BJ (cell line): ENCODE results near the gene DNAH2. TPM values are rescaled to one million over a fixed set of nuclear protein-coding genes. Genes with fewer than 3 reads are reported as not detected.
A peak's percentile ranks its signal among the peaks of the same experiment; 100 is the strongest.

Experiments
- CTCF ChIA-PET: fragments of 350-600 bp; formaldehyde crosslinking; extraction: SDS; loops from one replicate; lab custom pipeline; 2021; ENCODE audit warnings: antibody characterized with exemption, inconsistent platforms; lab: Yijun Ruan, JAX
- POLR2A ChIA-PET: fragments of 300-600 bp; sonication (Branson Sonifier 250); formaldehyde crosslinking; extraction: SDS; loops from one replicate; lab custom pipeline; 2021; ENCODE audit warnings: antibody characterized with exemption; lab: Charles Lee
- DNase-seq: peaks from one replicate; pipeline ENCODE4 v3.0.0-alpha.2; 2011; ENCODE audit warnings: low read depth
- H3K27me3 ChIP-seq: 2 replicates; pipeline ENCODE4 v1.6.0; 2011; ENCODE audit warnings: low read length; ENCODE audit not compliant: control insufficient read depth, insufficient read depth
- H3K36me3 ChIP-seq: 2 replicates; pipeline ENCODE4 v1.5.1; 2011; ENCODE audit warnings: low read length; ENCODE audit not compliant: control insufficient read depth, insufficient read depth
- H3K4me3 ChIP-seq: 2 replicates; pipeline ENCODE4 v1.5.1; 2011; ENCODE audit warnings: low read depth, mild to moderate bottlenecking, control low read depth, low read length
- polyA plus RNA-seq: library from polyadenylated mRNA; depleted of rRNA; stranded (reverse); fragments of >200 nt; gene quantifications from 2 replicates; pipeline ENCODE4 v1.2.3, GENCODE V29; 2011
- TF ChIP-seq, protein P1 (sequence below): IDR thresholded peaks from 2 replicates; pipeline ENCODE4 v1.5.1; 2011; ENCODE audit warnings: low read depth, mild to moderate bottlenecking, control low read depth, inconsistent platforms, low read length, moderate library complexity; ENCODE audit not compliant: insufficient read depth

Gene DNAH2
- polyA plus RNA-seq, 1 experiment: 0.10 TPM

DNA sequence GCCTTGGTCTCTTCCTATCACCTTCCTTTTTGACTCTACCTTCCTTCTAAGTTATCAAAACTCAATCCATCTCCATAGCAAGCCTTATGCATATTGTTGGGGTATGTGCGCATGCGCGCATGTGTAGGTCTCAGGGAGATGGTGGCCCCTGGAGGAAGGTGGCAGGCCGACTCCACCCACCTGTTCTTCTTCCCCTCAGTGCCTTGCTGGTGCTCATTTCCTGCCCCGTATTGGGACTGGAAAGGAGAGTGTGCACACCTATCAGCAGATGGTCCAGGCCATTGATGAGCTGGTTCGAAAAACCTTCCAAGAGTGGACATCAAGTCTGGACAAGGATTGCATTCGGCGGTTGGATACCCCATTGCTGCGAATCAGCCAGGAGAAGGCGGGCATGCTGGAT is 25.2 kb downstream of the DNAH2 start:
- ChIA-PET POLR2A (no interaction called here), CTCF (interaction anchor here (0.7 to 7.7 kb wide), 33 partner anchors 8 to 299 kb away, joined by 3 to 264 read pairs (median 8); partner anchors contain the start of genes CNTROB, CYB5D1, NAA38 and TRAPPC1)
- TF ChIP-seq, protein P1, sequence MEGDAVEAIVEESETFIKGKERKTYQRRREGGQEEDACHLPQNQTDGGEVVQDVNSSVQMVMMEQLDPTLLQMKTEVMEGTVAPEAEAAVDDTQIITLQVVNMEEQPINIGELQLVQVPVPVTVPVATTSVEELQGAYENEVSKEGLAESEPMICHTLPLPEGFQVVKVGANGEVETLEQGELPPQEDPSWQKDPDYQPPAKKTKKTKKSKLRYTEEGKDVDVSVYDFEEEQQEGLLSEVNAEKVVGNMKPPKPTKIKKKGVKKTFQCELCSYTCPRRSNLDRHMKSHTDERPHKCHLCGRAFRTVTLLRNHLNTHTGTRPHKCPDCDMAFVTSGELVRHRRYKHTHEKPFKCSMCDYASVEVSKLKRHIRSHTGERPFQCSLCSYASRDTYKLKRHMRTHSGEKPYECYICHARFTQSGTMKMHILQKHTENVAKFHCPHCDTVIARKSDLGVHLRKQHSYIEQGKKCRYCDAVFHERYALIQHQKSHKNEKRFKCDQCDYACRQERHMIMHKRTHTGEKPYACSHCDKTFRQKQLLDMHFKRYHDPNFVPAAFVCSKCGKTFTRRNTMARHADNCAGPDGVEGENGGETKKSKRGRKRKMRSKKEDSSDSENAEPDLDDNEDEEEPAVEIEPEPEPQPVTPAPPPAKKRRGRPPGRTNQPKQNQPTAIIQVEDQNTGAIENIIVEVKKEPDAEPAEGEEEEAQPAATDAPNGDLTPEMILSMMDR: no peak
- Histone ChIP-seq H3K27me3 (peaks cover 5% of the 10 kb centered on the region), H3K36me3 (no peaks in the 10 kb centered on the region), H3K4me3 (no peak overlapping the region)
- no peak for DNase-seq

DNA sequence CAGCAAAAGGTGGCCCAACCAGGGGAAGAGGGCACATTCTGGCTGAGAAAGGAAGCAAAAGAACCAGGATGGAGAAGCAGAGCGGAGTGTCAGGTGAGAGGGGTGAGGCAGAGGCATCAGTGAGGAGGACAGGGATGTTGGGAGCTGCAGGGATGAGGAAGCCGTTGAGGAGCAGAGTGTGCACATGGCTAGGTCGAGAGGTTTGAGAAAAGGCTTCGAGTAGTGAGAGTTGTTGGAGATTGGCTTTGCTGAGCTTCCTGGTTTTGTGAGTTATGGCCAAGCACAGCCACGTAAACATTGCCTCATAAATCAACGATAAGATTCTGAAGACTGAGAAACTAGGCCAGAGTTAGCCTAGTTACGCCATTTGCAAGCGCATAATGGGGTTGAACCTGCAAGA is 26.9 kb downstream of the DNAH2 start:
- POLR2A ChIA-PET: no interaction called here
- H3K36me3 ChIP-seq: no peaks in the 10 kb centered on the region
- H3K27me3 ChIP-seq: peaks cover 2% of the 10 kb centered on the region
- CTCF ChIA-PET: interaction anchor here (0.6 to 7.7 kb wide), 35 partner anchors 10 to 317 kb away, joined by 3 to 264 read pairs (median 7); partner anchors contain the start of genes CYB5D1 and NAA38
- no peak overlapping the region for H3K4me3 ChIP-seq
- DNase-seq: no peak
- TF ChIP-seq, protein P1: no peak

DNA sequence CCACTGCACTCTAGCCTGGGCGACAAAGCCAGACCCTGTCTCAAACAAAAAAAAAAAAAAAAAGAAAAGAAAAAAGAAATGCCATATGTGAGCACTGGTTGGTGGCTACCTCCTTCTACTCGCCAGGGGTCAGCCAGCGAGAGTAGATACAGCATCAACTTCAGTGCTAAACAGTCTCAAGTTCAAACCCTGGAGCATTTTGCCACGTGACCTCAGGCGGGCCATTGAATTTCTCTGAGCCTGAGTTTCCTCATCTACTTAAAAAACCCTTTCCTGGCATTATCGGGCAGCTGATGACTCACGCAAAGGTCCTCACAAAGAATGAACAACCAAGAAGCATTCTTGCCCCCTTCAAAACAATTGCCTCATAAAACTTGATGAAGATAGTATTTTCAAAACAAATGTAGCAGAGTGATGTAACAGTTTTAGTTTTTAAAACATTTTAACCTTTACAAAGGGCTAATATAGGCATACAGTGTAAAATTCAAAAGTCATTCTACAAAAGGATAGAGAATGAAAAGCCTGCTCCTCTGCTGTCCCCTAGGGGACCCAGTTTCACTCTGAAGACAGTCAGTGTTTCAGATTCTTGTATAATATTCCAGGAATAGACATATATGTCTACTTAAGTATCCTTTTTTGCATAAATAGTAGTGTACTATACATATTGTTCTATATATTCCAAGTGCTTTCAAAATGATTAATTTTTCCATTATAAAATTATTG is 28.4 kb downstream of the DNAH2 start:
- TF ChIP-seq, protein P1: 0 out of 2 replicates have a peak, but pooled peaks have one; percentile 13
- peak; percentile 52 for DNase-seq
- Histone ChIP-seq H3K4me3 (no peak overlapping the region), H3K36me3 (no peaks in the 10 kb centered on the region), H3K27me3 (no peaks in the 10 kb centered on the region)
- ChIA-PET POLR2A (no interaction called here), CTCF (interaction anchor here (0.7 to 7.7 kb wide), 3 partner anchors 34 to 312 kb away, joined by 3 to 264 read pairs (median 3); no protein-coding TSS in a partner anchor)

DNA sequence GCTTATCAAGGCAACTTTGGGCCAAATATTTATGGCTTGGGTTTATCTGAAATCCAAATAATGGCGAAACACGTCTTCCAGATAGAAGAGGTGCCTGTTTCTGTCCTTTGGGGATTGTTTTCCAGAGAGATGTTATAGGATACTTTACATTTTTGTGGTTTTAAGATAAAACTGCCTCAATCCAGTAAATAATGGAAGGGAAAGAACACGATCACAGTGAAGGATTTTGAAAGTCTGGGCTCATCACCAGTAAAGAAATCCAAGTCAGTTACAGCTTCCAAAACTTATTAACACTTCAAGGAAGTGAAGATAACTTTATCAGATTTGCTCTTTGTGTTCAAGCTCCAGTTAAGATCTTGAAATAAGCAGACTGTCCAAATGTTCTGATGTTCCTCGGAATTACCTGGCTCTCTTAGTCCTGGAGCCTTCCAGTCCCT is 30.1 kb downstream of the DNAH2 start:
- ChIA-PET POLR2A (no interaction called here), CTCF (interaction anchor here (0.6 to 7.7 kb wide), 7 partner anchors 31 to 242 kb away, joined by 3 to 264 read pairs (median 3); partner anchors contain the start of gene DNAH2)
- Histone ChIP-seq H3K36me3 (no peaks in the 10 kb centered on the region), H3K27me3 (no peaks in the 10 kb centered on the region), H3K4me3 (no peak overlapping the region)
- TF ChIP-seq, protein P1: no peak
- DNase-seq: peak; percentile 24

DNA sequence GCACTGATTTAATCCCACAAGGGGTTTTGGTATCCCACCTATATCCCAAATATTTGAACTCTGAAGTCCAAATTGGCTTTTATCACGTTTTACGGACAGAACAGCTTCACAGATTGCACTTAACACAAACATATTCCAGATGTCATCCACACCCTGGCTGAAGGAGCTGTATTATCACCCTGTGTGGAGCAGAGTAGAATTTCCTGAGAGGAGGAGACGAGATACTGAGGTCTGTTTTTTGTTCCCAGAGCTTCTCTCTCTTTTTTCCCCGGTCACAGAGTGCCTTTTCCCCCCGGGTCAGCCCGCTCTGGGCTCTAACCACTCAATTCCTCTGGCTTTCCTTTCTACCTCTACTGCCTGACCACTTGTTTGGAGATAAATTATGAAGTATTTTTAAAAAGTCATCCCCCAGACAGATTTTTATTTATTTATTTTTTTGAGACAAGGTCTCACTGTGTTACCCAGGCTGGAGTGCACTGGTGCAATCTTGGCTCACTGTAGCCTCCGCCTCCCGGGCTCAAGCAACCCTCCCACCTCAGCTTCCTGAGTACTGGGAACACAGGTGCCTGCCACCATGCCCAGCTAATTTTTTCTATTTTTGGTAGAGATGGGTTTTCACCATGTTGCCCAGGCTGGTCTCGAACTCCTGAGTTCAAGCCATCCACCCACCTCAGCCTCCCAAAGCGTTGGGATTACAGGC is 30.7 kb downstream of the DNAH2 start:
- no peaks in the 10 kb centered on the region for H3K27me3 ChIP-seq
- DNase-seq: no peak
- CTCF ChIA-PET: interaction anchor here (0.8 to 7.7 kb wide), 5 partner anchors 31 to 242 kb away, joined by 3 to 264 read pairs (median 3); partner anchors contain the start of gene DNAH2
- no peaks in the 10 kb centered on the region for H3K36me3 ChIP-seq
- TF ChIP-seq, protein P1: no peak
- no peak overlapping the region for H3K4me3 ChIP-seq
- POLR2A ChIA-PET: no interaction called here
